Adrenal gland (tissue), 5 donors: ENCODE data around the gene ANK3.

Experiments used
- POLR2A ChIP-seq, 2 donors: fragments of 450-650 bp; IDR thresholded peaks; one replicate each; pipeline ENCODE4 v1.6.1; 2017; ENCODE audit warnings: antibody characterized with exemption in 2 of 2, mild to moderate bottlenecking in 2 of 2, moderate library complexity in 1 of 2
- TF ChIP-seq, protein P1 (sequence below), 6 experiments: fragments of 450-650 bp in 4 of 6; fragments of 200-600 bp in 2 of 6; sonication (generic) in 1 of 6; IDR thresholded peaks; 1 replicate in 5 of 6; 2 replicates in 1 of 6; pipeline versions ENCODE4 v1.5.1 to v1.8.0; 2016 to 2021; ENCODE audit warnings: antibody characterized with exemption in 6 of 6, mild to moderate bottlenecking in 2 of 6, moderate library complexity in 1 of 6
- donor health status: DM: no; HTN: no; CAD: no.

DNA sequence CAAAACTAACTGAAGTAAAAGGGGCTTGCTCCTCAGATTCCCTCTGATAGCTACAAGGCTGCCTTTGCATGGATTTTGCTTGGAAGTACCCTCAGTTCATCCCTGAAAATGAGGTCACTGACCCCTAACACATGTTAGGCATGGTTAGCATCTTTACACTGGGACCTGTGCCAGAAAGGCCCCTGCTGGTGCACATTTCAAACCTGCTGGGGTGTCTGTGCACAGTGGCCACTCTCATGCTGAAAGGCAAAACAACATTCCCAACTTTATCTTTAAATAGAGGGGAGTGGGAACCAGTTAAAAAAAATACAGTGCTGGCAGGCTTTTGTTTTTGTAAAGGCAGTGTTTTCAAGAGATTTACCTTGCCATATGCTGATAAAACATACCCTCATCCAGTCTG is 99.1 kb downstream of the ANK3 start:
- TF ChIP-seq, protein P1, sequence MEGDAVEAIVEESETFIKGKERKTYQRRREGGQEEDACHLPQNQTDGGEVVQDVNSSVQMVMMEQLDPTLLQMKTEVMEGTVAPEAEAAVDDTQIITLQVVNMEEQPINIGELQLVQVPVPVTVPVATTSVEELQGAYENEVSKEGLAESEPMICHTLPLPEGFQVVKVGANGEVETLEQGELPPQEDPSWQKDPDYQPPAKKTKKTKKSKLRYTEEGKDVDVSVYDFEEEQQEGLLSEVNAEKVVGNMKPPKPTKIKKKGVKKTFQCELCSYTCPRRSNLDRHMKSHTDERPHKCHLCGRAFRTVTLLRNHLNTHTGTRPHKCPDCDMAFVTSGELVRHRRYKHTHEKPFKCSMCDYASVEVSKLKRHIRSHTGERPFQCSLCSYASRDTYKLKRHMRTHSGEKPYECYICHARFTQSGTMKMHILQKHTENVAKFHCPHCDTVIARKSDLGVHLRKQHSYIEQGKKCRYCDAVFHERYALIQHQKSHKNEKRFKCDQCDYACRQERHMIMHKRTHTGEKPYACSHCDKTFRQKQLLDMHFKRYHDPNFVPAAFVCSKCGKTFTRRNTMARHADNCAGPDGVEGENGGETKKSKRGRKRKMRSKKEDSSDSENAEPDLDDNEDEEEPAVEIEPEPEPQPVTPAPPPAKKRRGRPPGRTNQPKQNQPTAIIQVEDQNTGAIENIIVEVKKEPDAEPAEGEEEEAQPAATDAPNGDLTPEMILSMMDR (IDR thresholded peaks at IDR 0.05) = no peak
- TF ChIP-seq POLR2A (IDR thresholded peaks at IDR 0.05) = no peak
